Measurements from ENCODE around the gene SH3BP5L.

Gene SH3BP5L

GRCh38 chr1:248825136-248825535 is 579 bp downstream of the SH3BP5L start:
- no peak for DNase-seq

GRCh38 chr1:248824701-248825100 is 1.0 kb downstream of the SH3BP5L start:
- no peak for DNase-seq

GRCh38 chr1:248824301-248824700 is 1.4 kb downstream of the SH3BP5L start:
- no peak for DNase-seq

- DNase-seq = no peak
Observed at GRCh38 chr1:248823517-248824001, 2.2 kb downstream of the SH3BP5L start.

GRCh38 chr1:248822148-248823032 is 3.3 kb downstream of the SH3BP5L start:
- no peak for DNase-seq

- DNase-seq = no peak
Observed at GRCh38 chr1:248821641-248822040, 4.1 kb downstream of the SH3BP5L start.

- DNase-seq = no peak
Observed at GRCh38 chr1:248821101-248821500, 4.6 kb downstream of the SH3BP5L start.

- no peak for DNase-seq
Observed at GRCh38 chr1:248820041-248820585, 5.6 kb downstream of the SH3BP5L start.

- DNase-seq = no peak
Observed at GRCh38 chr1:248818505-248819374, 7.0 kb downstream of the SH3BP5L start.

- no peak for DNase-seq
Observed at GRCh38 chr1:248817065-248817464, 8.7 kb downstream of the SH3BP5L start.

- no peak for DNase-seq
Observed at GRCh38 chr1:248816042-248816851, 9.5 kb downstream of the SH3BP5L start.

- no peak for DNase-seq
Observed at GRCh38 chr1:248815407-248816034, 10.2 kb downstream of the SH3BP5L start.

- no peak for DNase-seq
Observed at GRCh38 chr1:248814351-248814750, 11.4 kb downstream of the SH3BP5L start.

- DNase-seq = no peak
Observed at GRCh38 chr1:248813546-248813945, 12.2 kb downstream of the SH3BP5L start.

- no peak for DNase-seq
Observed at GRCh38 chr1:248812736-248813425, 12.8 kb downstream of the SH3BP5L start.

- no peak for DNase-seq
Observed at GRCh38 chr1:248811514-248812490, 13.9 kb downstream of the SH3BP5L start.

GRCh38 chr1:248810727-248811513 is 14.8 kb downstream of the SH3BP5L start:
- DNase-seq = no peak

GRCh38 chr1:248810000-248810726 is 15.6 kb downstream of the SH3BP5L start:
- no peak for DNase-seq

Data from NCI-H1694 treated with DMSO at 0.1 percent for 48 hours (cell line).